GM18526 (cell line): ENCODE measurements around the gene MGAT5B.

Experiments used
- POLR2A ChIP-seq: IDR thresholded peaks from 3 replicates; pipeline ENCODE4 v1.6.1; 2011; ENCODE audit not compliant: insufficient read length; ENCODE audit errors: extremely low read depth

MGAT5B gene, protein sequence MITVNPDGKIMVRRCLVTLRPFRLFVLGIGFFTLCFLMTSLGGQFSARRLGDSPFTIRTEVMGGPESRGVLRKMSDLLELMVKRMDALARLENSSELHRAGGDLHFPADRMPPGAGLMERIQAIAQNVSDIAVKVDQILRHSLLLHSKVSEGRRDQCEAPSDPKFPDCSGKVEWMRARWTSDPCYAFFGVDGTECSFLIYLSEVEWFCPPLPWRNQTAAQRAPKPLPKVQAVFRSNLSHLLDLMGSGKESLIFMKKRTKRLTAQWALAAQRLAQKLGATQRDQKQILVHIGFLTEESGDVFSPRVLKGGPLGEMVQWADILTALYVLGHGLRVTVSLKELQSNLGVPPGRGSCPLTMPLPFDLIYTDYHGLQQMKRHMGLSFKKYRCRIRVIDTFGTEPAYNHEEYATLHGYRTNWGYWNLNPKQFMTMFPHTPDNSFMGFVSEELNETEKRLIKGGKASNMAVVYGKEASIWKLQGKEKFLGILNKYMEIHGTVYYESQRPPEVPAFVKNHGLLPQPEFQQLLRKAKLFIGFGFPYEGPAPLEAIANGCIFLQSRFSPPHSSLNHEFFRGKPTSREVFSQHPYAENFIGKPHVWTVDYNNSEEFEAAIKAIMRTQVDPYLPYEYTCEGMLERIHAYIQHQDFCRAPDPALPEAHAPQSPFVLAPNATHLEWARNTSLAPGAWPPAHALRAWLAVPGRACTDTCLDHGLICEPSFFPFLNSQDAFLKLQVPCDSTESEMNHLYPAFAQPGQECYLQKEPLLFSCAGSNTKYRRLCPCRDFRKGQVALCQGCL

DNA sequence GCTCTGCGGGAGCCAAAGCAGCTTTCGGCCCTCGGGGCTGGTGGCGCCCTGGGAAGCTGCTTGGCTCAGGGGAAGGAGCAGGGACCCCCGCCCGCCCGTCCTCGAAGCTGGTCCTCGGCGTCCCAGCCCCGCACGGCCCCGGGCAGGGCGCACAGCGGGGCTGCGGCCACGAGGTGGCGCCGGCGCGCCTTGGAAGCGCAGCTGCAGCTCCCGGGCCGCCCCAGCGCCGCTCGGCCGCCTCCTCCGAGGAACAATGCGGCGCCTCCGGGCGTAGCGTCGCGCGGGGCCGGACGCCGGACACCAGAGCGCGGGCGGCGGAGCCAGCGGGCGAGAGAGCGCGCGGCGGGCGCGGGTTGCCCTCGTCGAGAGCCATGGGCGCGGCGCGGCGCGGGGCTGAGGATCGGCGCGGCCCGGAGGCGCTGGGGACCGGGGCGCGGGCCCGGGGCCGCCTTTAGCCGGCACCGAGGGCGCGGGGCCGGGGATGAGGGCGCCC, at the start of gene MGAT5B:
Gene MGAT5B (plus strand): TSS at position 229 of the 493 bp plus-strand sequence. CDS start 626 bp downstream, outside the sequence.
- no peak for TF ChIP-seq POLR2A

DNA sequence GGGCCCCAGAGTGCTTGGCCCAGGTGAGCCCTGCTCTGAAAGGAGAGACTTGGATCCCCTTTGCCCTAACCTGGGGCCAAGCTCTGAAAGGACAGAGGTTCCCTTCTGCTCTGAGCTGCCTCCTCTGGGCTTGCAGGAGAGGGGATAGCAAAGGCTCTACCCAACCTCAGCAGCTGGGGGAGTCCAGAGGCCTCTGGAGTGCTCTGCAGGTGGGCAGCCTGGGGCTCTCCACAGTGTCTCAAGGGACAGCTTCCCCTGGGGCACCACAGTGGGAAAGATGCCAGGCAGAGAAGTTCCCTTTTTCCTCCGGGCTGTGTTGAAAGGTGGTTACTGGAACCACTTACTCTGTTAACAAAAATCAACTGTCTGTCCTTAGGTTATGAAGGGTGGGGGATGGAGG, 48.2 kb upstream of the MGAT5B start:
- no peak for TF ChIP-seq POLR2A

- TF ChIP-seq POLR2A: no peak
Measured at GRCh38 chr17:76820561-76820960, 47.6 kb upstream of the MGAT5B start.

GRCh38 chr17:76822184-76822778, 45.9 kb upstream of the MGAT5B start:
- TF ChIP-seq POLR2A: no peak

DNA sequence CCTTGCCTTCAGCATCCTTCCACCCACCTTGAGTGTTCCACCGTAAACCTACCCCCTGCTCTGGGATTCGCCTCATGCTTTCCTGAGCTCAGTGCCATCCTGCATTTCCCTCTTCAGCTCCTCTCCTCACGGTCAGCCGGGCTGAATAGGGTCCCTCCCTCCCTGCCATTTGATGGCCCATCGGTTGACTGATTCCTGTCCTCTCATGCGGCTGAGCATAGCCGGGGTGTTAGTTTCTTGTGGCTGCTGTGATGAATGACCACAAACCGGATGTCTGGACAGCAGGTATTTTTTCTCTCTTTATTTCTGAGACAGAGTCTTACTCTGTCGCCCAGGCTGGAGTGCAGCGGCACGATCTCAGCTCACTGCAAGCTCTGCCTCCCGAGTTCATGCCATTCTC, 44.1 kb upstream of the MGAT5B start:
- TF ChIP-seq POLR2A: no peak

GRCh38 chr17:76826330-76827068, 41.7 kb upstream of the MGAT5B start:
- no peak for TF ChIP-seq POLR2A

DNA sequence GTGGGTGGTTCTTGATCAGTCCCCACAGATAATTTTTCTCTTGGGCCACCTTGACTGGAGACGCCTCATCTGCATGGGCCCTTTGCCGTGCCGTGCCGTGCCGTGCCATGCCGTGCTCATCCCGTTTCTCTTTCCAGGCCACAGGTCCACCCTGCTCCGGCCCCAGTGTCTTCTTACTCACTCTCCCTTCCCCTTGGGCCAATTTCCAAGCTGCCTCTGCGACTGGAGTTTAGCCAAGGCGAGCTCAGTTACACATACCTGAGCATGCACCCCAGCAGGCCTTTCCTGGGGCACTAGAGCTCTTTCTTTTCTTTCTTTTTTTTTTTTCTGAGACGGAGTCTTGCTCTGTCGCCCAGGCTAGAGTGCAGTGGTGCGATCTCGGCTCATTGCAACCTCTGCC, 40.5 kb upstream of the MGAT5B start:
- no peak for TF ChIP-seq POLR2A

DNA sequence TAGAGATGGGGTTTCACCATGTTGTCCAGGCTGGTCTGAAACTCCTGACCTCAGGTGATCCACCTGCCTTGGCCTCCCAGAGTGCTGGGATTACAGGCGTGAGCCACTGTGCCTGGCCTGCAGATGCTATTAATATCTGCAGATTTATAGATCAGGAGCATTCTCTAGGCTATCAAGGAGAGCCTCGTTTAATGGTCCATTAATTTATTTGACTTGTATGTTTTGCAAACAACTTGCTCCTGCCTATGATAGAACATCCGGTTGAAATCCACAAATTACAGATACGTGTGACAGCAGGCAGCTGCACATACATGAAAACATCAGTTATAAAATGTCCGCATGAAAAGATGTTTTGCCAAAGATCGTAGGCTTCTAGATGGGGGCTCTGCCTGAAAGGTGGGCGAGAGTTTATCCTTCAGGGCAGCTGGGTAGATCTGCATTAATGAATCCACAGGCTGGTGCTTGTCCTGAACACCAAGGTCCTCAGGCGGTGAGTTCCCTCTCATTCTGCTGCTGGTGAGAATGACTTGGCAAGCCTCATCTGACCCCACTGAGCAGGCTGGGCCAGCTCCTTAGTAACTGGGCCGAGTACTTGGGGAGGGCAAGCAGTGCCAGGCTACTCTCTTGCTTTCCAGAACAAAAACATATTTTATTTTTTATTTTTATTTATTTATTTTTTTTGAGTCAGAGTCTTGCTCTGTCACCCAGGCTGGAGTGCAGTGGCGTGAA, 37.1 kb upstream of the MGAT5B start:
- TF ChIP-seq POLR2A: no peak

DNA sequence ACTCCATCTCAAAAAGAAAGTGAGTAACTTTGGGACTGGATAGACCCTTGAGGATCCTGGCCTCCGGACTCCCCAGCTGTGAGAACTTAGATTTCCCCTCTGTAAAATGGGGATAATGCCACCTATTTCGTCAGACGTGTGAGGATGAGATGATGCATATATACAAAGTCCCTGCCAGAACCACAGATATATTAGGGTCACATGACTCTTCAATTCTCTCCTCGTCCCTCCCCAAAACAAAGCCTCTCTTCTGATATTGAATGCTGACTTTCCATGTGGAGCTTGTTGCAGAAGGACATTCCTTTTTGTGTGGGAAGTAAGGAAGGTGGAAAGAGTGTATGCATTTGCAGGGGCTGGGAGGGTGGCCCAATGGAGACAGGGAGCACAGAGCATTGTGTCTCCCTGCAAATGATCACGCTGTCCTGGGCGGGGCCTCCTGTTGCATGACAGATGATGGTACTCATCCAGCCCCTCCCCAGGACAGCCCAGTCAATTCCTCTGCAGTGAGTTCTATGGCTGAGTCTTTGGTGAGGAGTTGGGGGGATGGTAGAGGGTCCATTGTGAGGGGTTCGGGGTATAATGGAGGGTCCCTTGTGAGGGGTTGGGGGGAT, 35.1 kb upstream of the MGAT5B start:
- TF ChIP-seq POLR2A: no peak

DNA sequence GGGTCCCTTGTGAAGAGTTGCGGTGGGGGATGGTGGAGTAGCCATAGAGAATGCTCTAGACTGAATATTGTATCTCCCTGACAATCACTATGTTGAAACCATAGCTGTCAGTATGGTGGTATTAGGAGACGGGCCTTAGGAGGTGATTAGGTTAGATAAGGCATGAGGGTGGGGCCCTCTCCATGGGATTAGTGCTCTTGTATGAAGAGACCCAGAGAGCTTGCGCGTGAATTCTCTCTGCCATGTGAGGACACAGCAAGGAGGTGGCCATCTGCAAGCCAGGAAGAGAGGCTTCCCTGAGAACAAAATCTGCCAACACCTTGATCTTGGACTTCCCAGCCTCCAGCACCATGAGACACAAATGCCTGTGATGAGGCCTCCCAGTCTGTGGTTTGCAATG, 34.5 kb upstream of the MGAT5B start:
- no peak for TF ChIP-seq POLR2A

DNA sequence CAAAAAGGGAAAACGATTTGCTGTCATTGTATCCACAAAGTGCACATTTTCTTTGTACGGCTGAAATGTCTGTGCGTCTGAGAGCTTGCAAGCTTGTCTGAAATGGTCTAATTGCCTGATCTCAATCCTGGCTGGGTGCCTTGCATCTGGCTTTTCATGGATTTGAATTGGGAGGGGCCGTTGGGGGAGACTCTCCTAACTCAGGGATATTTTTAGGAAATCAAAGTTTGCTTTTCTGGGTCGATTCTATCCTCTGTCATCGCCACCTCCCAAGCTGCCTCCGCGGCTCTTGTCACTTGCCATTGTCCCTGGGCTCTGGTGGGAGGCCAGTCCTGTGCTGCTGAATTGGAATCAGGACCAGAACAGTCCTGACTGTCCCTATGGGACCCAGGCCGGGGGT, 33.3 kb upstream of the MGAT5B start:
- no peak for TF ChIP-seq POLR2A

DNA sequence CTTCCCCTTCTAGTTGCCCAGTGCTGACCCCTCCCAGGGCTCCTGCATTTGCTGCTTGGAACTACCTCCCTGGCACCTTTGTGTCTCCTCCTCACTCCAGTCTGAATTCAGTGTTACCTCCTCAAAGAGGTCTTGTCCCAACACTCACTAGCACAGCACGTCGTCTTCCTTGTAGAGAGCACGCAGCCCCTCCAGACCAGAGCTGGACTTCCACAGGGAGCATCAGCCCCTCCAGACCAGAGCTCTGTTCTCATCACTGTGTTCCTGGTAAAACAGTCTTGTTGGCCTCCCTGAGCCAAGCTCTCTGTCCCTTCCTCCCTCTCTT, 27.8 kb upstream of the MGAT5B start:
- no peak for TF ChIP-seq POLR2A

DNA sequence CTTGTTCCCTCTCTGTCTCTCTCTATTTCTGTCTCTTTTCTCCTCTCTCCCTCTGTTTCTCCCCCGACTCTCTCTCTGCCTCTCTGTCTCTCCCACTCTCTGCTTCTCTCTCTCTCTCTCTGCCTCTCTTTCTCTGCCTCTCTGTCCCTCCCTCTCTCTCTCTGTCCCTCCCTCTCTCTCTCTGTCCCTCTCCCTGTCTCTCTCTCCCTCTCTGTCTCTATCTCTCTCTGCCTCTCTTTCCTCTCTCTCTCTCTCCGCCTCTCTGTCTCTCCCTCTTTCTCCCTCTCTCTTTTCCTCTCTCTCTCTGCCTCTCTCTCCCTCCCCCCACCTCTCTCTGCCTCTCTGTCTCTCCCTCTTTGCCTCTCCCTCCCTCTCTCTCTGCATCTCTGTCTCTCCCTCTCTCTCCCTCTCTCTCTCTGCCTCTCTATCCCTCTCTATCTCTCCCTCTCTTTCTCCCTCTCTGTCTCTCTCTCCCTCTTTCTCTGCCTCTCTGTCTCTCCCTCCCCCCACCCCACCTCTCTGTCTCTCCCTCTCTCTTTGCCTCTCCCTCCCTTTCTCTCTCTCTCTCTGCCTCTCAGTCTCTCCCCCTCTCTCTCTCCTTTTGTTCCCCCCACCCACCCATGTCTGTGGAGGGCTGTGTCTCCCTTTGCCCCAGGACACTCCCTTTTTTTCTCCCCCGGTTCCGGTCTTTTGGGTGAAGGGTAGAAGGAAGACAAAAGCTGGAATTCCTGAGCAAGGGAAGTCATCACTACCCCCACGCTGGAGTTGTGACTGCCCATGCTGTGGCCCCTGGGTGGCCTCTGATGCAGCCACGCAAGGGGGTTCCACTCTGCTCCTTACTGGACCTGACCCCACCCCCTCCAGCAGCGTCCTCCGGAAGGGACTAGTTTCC, 27.1 kb upstream of the MGAT5B start:
- TF ChIP-seq POLR2A: no peak

GRCh38 chr17:76841776-76842405, 26.3 kb upstream of the MGAT5B start:
- TF ChIP-seq POLR2A: no peak
